NCI-H2196 treated with DMSO at 0.1 percent for 48 hours (cell line): ENCODE data around the gene CNRIP1.

Experiments
- DNase-seq: peaks from one replicate; lab custom pipeline; 2025; ENCODE audit not compliant: unreplicated experiment; lab: John Stamatoyannopoulos, UW

CNRIP1 gene

DNA sequence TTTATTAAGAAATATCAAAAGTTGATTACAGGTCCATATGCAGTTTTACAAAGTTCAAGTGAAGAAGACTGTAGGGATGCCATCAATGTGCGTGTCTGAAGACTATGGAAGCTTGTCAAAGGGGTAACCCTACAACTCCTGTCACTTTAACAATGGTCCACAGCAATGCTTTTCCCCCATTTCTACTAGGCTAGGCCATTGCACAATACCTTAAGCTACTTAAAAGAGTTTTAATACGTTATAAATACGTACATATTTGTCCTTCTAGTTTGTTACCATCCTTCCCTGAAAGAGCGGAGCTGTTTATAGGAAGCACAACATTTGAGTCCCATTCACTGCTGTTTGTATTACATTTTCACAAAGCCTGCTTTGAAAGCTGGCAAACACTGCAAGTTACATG lies 26.7 kb downstream of the CNRIP1 start:
- no peak for DNase-seq

DNA sequence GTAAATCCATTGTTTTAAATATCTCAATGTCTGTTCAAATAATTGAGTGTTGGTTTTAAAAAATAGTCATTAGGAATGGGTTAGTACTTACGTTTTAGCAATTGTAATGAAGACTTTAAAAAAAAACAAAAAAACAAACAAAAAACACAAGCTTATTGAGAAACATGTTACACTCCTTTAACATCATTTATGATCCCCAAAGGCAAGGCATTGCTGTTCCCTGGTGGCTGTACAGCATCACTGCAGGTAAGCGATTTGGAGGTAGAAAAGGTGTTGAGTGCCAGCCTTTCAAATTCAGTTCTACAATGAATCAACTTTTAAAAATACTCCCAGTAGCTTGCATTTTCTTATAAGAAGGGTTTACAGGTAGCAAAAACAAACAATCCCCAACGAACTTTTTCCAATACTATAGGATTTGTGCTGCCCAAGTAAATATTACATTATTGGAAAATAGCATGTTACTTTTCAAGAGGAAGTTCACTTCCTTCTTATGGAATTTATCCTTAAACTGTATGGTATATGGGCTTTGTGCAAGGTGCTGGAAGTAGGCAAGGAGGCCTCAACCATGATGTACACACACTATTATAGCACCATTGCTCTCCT lies 27.5 kb downstream of the CNRIP1 start:
- DNase-seq, result no peak

DNA sequence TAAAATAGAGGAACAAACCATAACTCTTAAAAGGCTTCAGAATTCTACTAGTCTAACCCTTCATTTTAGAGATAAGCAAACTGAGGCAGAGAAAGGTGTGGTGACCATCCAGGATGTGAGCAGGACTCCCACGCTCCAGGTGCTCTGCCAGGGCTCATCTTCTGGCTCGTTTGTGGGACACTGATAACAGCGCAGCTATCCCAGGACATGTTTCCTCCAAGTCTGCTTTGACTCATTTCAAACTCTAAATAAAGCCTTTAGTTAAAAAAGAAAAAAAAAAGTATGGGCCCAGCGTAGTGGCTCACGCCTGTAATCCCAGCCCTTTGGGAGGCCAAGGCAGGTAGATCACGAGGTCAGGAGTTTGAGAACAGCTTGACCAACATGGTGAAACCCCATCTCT lies 28.4 kb downstream of the CNRIP1 start:
- no peak for DNase-seq

DNA sequence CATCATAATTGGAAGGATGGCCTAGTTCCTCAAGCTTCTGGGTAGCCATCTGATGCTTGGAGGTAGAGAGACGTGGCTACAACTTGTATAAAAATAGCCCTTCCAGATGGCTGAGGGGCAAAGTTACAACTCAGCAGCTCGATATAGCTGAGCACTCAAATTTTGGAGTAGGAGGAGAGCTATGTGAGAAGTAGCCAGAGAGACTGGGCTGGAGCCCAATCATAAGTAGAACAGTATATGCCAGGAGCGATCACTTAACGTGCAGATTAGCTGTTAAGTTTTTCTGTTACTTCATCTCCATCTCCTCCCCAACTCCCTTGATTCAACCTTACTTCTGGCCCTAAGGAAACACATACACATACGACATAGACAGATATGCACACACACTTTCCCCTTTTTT lies 28.8 kb downstream of the CNRIP1 start:
- DNase-seq, result no peak

DNA sequence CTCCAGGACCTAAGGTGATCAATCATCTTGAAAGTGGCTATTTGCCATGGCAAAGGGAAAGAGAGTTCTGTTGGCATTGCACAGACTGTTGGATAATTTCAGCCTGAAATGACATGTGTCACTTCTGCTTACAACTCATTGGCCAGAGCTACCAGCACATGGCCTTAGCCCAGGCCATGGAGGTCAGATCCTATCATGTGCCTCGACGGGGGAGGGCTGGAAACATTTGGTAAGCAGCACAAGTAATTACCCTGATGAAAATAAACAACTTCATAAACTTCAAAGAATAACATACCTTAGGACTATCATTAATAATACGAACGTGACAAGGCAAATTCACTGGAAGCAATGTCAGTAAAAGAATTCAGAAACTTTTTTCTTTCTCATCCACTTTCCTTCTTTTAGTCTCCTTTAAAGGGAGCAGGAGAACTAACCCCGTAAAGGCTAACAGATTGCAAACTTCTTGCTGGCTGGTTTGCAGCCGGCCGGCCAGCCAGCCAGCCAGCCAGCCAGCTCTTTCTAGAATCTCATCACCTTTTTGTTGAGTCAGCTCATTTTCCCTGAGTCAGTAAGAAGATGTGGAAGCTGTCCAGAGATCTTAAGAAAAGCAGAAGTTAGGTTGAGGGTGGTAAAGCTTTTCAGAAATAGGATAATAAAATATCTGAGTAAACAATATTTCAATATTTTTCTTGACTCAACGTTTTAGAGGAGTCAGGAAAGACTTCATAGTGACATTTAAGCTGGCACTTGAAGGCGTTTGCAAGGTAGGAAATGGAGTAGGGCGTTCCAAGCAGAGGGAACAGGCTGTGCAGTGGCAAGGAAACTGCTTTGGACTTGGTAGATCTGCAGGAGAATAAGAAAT lies 31.9 kb downstream of the CNRIP1 start:
- DNase-seq, result no peak

DNA sequence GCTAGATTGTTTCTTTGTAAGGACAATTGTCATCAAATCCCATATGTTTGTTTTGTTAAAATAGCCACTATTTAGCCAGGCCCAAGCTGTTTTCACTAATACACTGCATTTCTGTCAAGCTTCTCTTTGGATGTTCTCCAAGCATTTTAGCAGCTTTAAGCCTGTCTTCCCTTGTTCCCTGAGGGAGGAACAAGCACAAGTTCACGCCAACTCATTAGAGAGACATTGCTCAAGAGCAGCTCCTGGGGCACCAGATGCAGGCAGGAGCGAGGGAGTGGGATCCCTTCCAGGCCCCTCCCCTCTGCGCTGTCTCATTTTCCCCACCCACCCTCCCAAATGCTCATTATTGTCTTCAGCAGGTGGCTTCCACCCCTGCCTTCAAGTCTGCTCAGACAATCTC lies 34.9 kb downstream of the CNRIP1 start:
- DNase-seq, result no peak

DNA sequence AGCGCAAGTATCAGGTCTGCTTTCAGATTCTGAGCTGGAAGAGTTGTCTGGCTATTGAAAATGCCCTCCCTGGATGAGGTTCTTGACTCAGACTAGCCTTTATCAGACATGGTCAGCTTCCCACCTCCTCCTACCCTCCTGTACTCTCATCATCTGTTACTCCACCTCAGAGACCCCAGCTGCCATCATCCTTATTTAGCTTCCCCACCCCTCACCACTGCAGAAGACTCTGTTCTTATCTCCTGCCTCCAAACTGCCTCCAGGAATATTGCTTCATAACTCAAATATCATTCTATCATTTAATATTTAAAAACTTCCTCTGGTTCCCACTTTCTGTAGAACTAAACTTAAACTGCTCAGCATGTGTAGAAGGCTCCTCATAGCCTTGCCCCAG lies 36.3 kb downstream of the CNRIP1 start:
- DNase-seq, result no peak

DNA sequence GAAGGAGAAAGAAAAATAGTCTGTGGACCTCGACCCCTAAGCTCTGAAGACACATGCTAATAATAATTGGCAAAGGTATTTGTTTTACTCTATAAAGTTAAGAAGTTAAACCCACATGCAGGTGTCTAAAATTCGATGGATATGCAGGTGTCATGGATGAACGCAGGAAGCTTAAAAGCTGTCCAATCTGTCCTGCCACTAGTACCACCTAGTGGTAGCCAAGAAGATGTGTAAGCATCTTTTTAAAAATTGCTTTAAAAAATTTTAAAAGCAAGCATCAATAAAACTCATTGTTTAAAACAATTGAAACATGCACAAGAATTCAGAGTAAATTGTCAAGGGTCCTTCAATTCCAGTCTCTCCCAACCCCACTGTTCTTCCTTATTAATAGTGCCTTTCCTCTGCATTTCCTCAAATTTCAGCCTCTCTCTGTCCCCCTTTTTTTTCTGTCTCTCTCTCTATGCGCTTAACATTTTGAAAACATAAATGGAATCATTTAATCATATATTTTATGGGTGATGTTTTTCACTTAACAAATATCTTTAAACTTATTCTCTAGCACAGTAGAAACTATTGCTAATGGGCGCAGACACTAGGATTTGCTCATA lies 36.8 kb downstream of the CNRIP1 start:
- no peak for DNase-seq

DNA sequence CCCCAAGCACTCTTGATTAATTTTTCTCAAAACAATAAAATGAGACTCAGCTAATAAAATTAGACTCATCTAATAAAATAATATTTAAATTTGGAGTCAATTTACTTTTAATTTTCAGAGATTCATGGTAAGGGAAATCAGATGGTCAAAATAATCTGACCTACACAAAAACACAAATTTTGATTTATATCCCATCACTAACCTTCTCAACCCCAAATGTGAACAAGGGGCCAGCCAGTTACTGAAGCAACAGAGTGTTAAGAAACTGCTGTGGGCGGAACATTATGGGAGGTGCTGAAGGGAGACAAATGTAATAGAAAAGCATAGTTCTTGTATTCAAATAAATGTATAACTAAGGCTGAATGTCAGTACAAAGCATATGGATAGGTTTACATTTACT lies 39.0 kb downstream of the CNRIP1 start:
- DNase-seq, result no peak

DNA sequence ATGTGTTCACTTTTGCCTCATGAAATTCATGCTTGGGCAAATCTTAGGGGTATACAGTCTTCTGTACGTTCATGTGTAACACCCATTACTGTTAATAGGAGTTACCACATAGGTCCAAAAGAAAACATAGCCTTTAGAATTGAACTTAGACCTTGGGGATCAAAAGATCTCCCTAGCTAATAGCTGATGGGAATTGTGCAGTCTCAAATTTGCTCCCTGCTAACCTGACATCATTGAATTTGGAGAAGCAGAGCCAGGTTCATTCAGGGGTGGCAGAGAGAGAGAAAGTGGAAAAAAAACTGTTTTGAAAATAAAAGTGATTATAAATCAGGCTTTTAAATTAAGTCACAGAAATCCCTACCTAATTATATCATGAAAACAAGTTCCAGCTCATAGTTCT lies 39.4 kb downstream of the CNRIP1 start:
- DNase-seq, result no peak

DNA sequence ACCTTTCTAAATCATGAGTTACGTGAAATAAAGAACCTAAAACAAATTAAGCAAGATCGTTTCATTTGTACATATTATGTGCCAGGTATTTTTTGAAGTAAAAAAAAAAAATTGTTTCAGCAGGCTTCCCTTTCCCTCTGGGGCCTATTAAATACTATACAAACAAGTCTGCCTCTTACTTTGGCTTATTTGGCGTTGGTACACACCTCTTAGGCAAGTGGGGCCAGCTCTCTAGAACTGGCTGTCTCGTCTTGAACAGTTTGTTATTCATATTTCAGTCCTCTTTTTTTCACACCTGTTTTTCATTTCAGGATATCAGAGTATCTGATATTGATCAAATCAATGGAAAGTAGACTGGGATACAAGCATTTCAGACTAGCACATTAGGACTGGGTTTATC lies 40.1 kb downstream of the CNRIP1 start:
- DNase-seq, result no peak

DNA sequence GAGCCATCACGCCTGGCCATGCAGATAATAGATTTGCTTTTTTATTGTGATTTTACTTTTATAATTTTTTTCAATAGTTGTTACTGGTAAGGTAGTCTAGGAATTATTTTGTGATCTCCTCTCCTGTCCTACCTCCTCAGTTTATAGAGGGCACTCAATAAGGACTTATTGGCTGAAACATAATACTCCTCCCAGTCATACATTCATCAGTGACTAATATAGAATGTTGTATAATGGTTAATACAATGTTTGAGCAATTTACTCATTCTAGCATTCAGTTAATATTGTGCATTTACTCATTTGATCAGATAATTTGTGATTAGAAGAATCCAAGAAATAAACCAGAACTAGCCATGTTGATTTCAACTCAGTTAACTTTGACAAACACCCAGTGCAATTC lies 41.6 kb downstream of the CNRIP1 start:
- DNase-seq, result no peak

DNA sequence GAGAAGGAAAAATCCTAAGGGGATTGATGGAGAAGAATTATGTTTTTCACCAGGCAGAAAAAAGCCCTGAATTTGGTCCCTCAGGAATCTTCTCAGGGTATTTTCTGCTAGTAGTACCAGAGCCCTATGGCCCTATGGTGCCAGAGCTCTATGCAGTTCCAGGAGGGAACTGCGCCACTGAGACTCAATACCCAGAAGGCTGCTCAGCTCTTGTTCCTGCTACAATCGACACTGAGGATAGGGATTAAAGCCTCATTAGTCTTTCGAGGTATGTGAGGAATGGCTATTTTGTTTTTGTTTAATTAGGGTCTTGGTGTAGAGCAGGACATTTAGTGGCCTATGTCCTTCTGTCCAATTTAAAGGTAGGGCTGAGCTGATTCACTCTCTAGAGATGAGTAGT lies 45.7 kb downstream of the CNRIP1 start:
- DNase-seq, result no peak

DNA sequence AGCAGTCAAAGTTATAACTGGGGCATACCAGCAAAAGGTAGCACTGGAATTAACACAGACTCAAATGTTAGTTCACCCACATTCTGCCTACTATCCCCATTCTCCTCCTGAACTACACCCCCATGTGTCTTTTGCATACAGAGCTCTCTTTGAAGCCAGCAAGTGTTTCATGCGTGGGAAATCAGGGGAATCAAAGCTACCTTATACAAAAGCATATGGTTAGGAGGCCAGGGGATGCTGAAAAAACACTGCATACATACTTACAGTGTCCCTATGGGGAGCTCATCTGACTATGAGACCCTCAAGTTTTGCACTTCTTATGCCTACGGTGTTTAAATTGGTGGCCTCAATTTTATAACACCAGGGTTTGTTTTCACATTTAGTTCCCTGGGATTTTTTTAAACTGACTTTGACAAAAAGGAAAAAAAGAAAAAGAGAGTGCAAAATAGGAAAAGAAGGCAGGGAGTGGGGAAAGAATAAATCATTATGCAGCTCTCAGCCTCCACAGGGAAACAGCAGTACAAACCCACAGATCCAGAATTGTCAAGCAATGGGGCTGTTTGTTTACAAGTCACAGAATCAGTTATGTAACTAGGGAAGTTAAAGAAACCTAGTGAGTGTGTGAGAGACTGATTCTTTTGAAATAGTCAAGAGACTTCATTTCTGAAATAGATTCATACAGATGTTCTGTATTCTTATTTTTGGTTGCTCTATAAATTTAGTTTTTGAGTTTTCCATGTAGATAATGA lies 47.3 kb downstream of the CNRIP1 start:
- DNase-seq, result no peak

DNA sequence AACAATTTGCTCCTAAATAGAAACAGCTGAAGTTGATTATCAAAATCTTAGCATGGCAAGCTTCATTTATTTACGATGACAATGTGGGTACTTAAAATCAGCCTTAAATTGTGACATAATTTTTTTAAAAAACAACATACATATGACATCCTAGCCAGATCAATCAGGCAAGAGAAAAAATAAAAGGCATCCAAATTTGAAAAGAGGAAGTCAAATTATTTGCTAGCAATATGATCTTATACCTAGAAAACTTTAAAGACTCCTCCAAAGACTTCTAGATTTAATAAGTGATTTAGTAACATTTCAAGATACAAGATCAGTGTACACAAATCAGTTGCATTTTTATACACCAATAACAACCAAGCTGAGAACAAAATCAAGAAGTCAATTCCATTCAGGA lies 53.1 kb downstream of the CNRIP1 start:
- no peak for DNase-seq

DNA sequence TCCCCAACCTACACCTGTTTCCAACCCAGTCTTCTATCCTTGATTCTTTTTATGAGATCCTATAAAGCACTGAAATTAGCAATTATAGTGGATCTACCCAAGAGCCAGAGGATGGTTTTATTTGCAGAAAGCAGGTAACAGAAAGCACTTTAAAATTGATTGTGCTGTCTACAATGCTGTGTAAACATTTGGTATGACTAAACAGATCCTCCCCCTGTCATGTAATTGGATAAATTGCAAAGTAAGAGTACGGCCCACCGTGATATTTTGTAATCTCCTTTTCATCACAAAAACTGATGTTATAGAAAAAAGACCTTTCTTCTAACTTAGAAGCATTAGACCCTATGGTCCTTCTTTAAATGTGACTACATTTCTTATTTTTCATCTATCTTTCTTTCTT lies 56.1 kb downstream of the CNRIP1 start:
- DNase-seq, result no peak

DNA sequence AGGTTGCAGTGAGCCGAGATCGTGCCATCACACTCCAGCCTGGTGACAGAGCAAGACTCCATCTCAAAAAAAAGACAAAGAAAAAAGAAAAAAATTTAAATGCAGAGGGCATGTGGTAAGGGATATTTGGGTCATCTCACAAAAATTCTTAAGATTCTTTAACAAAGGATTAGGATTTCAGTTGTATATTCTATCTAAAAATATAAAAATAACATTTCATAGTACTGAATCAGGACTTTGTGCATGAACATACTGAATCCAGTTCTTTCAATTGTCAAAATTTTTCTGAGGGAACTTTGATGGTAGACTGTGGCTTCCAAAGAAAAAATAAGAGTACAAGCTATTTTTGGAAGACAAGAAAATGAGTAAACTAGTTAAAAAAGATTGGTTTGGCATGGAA lies 60.9 kb downstream of the CNRIP1 start:
- DNase-seq, result no peak

DNA sequence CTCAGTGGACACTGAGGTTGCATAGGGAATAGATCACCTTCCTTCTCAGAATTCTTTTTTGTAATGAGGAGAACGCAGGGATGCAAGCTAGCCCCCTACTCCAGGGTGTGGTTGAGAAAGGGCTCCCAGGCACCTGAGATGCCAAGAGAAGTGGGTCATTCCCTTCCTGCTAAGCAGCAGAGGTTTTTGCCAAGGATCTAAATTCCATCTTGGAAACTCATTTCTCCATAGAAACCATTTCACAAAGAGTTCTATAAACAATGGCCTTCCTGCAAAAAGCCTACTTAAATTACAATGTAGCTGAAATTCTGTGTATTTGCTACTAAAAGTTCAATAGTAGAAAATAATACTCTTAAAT lies 63.7 kb downstream of the CNRIP1 start:
- DNase-seq, result no peak

DNA sequence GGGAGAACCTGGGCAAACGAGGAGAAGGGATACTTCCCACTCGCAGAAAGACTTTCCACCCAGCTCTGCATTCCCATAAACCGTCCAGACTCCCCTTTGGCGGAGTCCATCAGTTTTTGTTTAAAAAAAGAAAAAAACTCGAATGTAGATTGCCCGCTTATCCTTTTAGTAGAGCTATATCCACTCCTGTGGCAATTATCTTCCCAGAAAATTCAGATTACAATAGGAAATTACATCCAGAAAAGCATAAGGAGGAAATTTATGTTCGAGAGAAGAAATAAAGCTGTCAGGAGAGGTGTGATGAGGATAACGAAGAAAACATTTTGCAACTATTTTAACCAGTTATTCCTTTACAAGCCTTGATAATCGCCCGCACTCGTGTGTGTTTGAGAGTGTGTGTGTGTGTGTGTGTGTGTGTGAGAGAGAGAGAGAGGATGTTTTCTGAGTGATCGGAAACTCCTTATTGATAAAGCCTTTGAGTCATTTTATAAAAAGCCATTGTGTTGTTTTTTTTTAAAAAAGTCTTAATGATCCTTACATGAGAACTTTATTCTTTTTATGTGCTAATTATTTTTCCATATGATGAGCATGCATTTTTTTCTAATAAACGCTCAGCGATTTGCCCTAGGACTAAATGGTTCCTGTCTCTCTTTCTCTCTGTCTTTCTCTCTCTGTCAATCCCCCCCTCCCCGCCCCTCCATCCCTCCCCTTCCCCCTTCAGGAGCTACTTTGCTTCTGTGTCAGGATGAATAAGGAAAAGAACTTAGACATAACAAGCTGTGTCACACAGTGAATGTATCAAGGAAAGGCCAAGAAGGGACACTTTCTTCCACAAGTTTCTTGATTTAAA lies 66.3 kb downstream of the CNRIP1 start:
- no peak for DNase-seq

DNA sequence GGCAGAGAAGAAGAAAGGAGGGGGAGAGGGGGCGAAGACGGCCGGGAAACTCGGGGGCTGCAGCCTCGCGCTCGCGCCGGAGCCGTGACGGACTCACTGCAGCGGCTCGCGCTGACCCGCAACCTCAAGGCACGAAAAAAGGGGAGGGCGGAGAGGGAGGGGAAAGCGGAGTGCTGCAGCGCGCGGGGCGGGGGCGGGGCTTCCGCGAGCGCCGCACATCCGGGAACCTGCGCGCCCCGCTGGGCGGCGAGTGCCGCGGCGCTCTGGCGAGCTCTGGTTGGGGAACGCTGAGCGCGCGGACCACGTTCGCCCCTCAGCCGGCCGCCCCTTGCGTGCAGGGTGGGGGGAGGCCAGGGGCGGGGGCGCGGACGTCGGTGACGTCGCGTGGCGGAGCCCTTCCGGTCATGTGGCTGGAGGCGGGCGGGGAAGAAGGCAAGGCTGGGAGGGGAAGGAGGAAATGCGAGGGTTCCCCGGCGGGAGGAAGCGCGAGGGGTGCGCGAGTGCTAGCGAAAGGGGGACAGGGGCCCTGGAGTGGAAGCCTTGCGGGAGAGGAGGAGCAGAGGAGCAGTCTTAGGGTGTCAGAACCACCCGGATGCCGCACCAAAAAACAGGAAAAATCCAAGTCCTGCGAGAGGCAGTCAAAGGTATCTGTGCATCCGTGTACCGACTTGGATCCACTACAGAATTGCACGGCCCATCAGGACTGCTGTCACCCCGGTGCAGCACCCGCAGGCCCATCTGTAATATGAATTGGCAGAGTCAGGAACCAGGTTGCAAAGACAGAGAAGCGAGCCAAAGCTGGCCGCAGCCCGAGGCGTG lies 67.1 kb downstream of the CNRIP1 start, which contains the start of gene PPP3R1:
Gene PPP3R1 (minus strand): TSS at position 133 of the 819 bp plus-strand sequence. CDS start 405 bp downstream, outside the sequence.
- peak; percentile 50 for DNase-seq
